ENCODE data around the gene HSPH1.
"Not testable (repeated sequence)": the region's sequence is repeated elsewhere in the genome, so short reads cannot be mapped to it uniquely, and the experiment has no call there.

The HSPH1 gene

GRCh38 chr13:31161557-31162150, at the start of gene HSPH1:
TSS of gene HSPH1 (minus strand) at chr13:31161904. CDS start at chr13:31161582, 322 bp downstream.
- peak; percentile 52 for DNase-seq

DNA sequence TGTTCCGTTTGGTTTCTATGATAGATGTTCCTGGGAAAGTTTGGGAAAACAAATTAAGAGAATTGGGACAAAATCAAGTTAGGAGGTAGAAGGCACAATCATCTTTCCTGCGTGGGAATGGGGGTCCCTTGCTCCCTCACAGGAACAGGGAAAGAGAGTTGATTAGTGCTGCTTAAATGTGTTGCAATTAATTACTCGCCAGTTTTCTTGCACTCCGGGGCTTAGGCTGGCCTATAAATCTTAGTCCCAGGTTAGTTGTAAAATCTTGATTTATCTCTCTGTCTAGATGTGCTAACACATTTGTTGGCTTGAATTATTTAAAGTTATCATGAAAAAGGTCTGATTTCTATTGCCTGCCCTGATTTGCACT, 48.1 kb upstream of the HSPH1 start:
- DNase-seq: no peak

DNA sequence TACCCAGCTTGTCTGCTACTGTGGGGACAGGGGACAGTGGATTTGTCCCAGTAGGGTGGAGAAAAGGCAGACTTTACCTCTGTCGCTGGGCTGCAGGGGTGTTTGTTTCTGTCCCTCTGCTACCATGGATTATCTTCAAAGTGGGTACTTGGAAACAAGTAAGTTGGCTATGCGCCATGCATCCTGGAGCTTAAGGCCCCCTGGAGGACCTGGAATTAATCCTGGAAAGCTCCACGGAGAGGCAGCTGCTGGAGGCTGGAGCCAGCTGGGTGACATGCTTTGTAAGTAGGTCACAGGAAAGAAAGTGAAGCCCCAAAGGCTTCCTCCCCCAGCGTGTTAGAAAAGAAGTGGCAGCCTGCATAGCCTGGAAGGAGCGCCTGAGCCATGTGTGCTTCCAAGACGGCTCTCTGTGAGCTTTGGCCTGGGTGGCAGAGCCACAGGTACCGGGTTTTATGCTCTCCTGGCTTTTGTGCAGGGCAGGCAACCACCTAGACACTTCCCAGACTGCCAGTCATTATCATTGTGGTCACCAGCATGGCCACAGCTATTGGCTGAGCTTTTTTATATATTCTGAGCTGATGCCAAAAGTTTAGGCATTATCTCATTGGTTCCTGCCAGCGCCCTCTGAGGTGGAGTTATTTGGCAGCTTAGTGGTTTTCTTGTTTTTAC, 47.6 kb upstream of the HSPH1 start:
- no peak for DNase-seq

GRCh38 chr13:31208559-31209122, 46.9 kb upstream of the HSPH1 start:
- no peak for DNase-seq

- DNase-seq: no peak
Measured at GRCh38 chr13:31207661-31208552, 46.2 kb upstream of the HSPH1 start.

GRCh38 chr13:31204592-31204991, 42.9 kb upstream of the HSPH1 start:
- DNase-seq: no peak

- DNase-seq: no peak
Measured at GRCh38 chr13:31201341-31202031, 39.8 kb upstream of the HSPH1 start.

DNA sequence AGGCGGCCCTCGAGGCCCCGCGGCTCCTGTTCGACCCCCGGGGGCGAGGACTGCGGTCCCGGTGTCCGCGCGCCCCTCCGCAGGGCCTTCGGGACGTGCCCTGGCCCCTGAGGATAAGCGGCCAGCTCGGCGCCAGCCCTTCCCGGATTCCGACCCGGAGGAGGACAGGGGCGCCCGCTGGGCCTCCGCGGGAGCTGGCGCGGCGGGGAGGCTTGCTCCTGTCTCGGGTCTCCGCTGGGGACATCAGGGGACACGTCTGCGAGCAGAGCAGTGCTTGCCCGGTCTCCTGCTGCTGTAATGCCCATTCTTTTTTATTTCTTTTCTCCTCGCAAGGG, 38.9 kb upstream of the HSPH1 start:
- DNase-seq: no peak

DNA sequence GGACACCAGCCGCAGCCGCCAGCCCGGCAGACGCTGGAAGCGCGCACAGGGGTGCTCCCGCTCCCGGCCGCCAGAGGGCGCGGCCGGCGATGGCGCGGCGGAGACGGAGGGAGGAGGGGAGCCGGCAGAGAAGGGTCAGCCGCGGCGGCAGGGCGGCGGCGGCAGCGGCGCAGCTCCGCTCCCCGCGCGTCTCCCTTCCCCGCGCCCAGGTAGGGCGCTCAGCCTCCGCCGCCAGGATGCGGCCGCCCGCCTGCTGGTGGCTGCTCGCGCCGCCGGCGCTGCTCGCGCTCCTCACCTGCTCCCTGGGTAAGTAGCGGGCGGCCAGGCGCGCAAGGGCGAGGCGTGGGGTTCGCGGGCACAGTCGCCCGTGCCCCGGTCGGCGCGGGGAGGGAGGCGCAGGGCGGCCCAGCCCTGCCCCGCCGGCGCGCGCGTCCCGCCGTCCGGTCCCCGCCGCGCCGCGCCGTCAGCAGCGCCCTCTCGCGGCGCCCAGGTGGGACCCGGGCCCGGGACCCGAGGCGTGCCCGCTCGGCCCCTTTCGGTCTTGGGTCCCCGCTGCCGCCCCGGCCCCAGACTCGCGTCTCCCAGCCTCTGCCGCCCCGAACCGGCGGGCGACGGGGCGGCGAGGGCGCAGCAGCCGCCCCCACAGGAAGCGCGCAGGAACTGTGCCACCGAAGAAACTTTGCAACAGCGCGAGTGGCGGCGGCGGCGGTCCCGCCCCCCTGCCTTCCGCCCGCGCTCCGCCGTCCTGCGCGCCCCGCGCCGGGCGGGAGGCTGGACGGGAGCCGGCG, 38.3 kb upstream of the HSPH1 start, which contains the start of gene B3GLCT:
Gene B3GLCT (plus strand): TSS at position 127 of the 788 bp plus-strand sequence. CDS start 110 bp downstream, at position 237.
- no peak for DNase-seq

DNA sequence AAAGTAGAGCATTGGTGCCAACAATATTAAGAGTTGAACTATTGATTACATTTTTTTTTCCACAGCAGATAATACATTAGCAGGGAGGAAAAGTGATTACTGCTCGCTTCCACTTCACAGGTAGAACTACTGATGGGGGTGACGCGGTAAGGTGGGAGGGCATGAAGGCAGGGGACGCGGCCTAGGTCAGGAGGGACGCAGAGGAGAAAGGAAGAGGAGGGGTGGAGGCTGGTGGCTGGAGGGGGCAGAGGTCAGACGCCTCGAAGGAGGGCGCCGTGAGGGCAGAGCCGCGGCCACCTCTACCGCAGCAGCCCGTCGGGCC, 37.8 kb upstream of the HSPH1 start:
- DNase-seq: no peak

DNA sequence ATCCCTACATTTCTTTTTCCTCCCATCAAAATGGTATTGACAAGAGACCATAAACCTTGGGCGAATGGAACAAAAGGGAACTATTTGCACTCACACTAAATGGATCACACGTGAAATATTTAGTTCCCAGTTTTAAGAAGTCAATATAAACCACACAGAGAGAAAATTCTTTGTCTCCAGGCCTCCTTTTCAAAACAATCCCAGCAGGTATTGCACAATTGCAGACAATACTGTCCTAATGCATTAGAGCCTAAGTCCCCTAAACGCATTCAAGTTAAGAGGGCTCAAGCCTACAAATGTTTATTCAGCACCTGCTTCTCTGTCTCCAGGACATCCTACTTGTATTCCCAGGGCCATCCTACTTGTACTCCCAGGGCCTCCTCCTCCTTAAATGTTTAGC, 36.8 kb upstream of the HSPH1 start:
- DNase-seq: peak; percentile 31

DNA sequence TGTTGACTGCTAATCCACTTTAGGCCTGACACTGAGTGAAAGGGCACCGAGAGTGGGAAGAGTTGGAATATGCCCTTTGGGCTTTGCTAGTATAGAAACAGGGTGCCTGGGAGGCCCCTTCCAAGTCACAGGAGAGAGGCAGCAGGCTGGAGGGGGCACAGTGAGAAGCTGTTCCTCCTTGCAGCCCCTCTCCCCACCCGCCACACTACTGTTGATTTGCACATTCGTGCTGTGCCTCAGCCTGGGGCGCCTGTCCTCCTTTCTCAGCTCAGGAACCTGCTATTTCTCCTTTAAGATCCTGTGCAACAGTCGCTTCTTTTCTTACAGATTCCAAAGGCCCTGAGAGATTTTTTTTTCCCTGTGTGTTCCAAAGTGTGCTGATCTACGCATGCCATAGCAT, 35.3 kb upstream of the HSPH1 start:
- DNase-seq: no peak

GRCh38 chr13:31195616-31196015, 33.9 kb upstream of the HSPH1 start:
- no peak for DNase-seq

- DNase-seq: no peak
Measured at GRCh38 chr13:31192306-31192705, 30.6 kb upstream of the HSPH1 start.

GRCh38 chr13:31191748-31192147, 30.0 kb upstream of the HSPH1 start:
- no peak for DNase-seq

- no peak for DNase-seq
Measured at GRCh38 chr13:31184981-31185645, 23.4 kb upstream of the HSPH1 start.

GRCh38 chr13:31184451-31184850, 22.7 kb upstream of the HSPH1 start:
- DNase-seq: no peak

DNA sequence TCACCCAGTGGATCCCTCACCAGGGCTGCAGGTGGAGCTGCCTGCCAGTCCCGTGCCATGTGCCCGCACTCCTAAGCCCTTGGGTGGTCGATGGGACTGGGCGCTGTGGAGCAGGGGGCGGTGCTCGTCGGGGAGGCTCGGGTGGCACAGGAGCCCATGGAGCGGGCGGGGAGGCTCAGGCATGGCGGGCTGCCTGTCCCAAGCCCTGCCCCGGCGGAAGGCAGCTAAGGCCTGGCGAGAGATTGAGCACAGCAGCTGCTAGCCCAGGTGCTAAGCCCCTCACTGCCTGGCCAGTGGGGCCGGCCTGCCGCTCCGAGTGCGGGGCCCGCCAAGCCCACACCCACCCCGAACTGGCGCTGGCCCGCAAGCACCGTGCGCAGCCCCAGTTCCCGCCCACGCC, 21.3 kb upstream of the HSPH1 start:
- no peak for DNase-seq

GRCh38 chr13:31179754-31180153, 18.1 kb upstream of the HSPH1 start:
- DNase-seq: no peak

DNA sequence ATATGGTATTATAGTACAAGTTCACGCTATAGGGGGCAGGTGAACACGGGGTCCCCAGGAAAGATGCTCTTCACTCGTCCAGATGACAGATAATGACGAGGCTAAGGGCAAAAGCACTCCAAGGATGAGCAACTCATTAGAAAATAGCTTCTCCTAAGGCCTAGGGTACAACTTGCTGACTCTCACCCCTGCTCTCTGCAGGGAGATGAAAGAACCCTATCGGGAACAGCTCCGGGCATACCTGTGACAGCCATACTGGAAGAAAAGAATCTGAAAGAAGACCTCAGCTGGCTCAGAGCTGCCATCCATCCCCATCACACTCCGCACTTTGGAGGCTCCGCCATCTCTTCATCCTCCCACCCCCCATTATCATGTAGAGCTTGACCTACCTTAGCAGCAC, 17.5 kb upstream of the HSPH1 start:
- DNase-seq: no peak

GRCh38 chr13:31177813-31178495, 16.2 kb upstream of the HSPH1 start:
- DNase-seq: not testable (repeated sequence)

All from NCI-H187 treated with DMSO at 0.1 percent for 48 hours (cell line).